ENCODE measurements around the gene TMEM35A.
"Not testable (repeated sequence)": the region's sequence is repeated elsewhere in the genome, so short reads cannot be mapped to it uniquely, and the experiment has no call there.

TMEM35A gene, protein sequence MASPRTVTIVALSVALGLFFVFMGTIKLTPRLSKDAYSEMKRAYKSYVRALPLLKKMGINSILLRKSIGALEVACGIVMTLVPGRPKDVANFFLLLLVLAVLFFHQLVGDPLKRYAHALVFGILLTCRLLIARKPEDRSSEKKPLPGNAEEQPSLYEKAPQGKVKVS

DNA sequence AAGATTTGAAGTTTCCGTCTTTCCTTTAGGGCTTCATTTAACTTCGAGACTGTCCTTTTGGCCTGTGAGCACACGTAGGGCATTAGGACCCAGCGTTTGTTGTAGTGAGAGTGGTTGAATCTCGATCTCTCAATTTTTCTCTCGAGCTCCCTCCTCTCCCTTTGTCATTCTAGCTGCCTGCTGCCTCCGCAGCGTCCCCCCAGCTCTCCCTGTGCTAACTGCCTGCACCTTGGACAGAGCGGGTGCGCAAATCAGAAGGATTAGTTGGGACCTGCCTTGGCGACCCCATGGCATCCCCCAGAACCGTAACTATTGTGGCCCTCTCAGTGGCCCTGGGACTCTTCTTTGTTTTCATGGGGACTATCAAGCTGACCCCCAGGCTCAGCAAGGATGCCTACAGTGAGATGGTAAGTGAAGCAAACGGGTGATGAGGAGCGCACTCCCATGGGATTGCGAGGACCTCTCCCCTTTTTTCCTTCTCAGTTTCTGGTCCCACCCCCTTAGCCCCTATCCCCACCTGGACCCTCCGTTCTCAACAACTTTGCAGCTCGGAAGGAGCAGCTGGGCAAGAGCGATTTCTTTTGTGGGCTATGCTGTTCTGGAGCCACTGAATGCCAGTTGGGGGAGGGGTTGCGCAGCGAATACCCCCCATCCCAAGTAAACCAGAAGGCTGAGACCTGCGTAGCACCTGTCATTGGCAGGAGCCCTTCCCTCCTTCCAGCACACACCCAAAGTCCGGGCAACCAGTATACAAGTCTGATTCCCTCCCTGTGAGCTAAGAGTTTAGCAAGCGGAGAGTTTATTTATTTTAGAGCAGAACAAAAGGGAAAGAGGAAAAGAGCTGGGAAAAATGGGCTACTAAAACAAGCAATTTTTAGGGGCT is at the start of gene TMEM35A:
TSS of gene TMEM35A (plus strand) at position 164 of the 883 bp plus-strand sequence. CDS start at position 288, 124 bp downstream.
- peak; percentile 19 for DNase-seq

DNA sequence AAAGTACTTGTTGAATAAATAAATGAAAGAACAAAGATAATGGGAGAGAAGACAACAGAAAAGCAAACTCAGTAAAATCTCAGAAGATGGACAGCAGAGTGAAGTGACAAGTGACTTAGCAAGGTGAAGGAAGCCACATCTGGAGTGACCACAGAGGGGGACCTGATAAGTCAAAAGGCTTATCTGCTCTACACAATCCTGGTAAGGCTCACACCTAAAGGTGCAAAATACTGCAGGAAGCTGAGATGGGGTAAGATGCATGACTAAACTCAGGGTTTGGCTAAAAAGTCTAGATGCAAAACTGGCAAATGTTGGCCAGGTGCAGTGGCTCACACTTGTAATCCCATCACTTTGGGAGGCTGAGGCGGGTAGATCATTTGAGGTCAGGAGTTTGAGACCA is 49.0 kb upstream of the TMEM35A start:
- no peak for DNase-seq

DNA sequence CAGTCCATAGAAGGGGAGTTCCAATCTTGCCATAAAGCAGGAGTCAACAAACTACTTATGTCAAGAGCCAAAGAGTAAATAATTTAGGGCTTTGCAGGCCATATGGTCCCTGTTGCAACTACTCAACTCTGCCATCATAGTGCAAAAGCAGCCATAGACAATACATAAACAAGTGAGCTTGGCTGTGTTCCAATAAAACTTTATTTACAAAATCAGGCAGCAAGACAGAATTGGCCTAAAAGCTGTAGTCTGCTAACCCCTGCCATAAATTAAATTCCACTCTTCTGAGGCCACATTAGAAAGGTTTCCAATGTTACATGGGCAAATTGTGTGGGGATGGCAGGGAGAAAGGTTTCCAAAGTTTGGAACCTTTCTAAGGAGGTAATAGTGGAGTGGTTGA is 41.4 kb upstream of the TMEM35A start:
- DNase-seq = no peak

DNA sequence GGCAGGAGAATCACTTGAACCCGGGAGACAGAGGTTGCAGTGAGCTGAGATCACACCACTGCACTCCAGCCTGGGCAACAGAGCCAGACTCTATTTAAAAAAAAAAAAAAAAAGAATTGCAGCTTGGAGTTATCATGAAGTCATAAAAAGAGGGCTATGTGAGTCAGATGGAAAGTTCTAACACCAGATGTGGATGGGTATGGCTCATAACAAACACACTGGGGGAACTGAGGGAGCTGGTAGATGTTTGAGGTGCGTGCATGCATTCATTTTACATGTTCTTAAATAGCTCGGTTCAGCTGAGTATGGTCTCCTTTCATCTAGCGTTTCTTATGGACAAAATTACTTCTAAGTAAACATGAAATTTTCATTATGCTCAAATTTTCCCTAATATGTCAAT is 38.5 kb upstream of the TMEM35A start:
- no peak for DNase-seq

DNA sequence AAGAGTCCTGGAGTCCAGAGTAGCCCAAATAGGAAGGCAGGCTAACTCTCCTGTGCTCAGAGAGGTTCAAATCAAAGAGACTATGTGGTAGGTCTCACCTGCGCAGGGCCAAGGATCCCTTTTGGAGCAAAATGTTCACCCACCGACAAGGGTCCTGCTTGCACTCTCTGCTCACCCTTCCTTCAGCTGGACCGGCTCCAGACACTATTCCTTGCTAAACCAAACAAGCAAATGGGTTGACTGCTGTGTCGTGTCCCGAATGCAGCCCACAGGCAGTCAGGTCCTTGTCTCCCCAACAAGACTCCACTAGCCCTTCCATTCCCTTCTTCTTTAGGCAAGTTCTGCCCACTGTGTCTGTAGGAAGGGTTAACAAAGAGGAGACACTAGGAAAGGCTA is 27.5 kb upstream of the TMEM35A start:
- no peak for DNase-seq

DNA sequence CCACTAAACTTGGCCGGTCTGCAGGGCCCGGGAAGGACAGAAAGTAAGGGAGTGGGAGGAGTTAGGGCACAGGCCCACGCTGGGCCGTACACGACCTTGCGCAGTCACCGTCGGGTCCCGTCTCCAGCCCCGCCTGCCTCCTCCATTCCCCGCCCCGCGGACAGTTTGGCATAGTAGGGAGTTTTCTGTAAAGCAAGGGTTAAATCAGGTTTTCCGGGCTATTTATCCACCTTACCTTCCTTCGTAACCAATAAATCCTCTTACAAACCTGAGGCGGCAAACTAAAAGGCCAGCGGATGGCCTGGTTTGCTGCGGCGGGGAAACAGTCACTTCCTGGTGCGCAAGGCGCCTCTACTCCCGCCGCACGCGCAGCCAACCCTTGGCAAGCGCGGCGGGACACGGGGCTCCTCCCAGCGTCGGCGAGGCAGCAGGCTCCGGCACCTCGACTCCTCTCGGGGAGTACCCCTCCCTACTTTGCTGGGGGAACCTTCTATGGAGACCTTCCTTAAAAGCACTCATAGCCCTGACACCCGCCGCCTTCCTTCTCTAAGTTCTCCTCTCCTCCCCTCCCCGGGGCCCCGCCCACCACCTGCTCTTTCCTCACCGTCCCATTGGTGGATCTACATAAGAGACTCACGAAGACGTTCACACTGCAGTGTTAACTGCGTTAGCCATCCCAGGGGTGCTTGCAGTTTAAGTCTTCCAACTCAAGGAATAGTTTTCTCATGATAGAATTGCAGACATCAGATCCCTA is 27.0 kb upstream of the TMEM35A start, which contains the start of gene TRMT2B:
TSS of gene TRMT2B (minus strand) at position 563 of the 754 bp plus-strand sequence. CDS start 9,822 bp downstream, outside the sequence.
- peak; percentile 81 for DNase-seq

DNA sequence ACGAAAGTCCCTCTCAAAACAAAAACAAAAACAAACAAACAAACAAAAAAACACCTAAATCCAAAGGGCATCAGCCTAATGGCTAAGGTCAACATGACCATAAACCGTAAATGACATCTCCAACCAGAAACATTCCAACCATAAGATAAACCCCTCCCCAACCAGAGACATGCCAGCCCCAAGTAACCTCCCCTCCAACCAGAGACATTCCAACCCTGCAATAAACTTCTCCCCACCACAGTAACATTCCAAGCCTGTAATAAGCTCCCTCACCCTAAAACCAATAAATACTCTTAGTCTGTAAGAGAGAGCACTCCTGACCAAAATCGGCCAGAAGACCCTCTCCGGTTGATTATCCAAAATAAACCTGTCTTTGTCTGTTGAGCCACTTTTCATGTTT is 22.1 kb upstream of the TMEM35A start:
- not testable (repeated sequence) for DNase-seq

DNA sequence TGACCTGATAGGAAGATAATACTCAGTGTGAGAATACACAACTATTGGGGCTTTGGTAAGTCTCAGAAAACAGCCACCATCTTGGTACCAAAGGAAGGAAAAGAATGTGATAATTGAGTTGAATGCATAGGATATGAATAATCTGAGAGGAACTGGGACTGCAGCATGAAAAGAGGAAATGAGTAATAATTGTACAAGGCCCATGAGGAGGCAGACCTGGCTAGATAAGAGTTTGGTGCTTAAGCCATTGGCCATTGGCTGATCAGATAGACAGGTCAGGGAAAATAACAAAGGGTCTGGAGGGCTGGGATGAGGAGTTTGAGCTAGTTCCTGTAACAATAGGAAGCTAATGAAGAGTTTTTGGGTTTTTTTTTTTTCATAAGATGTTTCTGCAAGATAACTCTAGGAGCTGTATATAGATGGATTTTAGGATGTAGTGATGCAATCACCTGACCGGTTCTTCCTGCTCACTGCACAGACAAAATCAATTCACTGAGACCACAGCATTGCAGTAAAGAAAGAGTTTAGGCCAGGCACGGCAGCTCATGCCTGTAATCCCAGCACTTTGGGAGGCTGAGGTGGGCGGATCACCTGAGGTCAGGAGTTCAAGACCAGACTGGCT is 21.5 kb upstream of the TMEM35A start:
- no peak for DNase-seq

DNA sequence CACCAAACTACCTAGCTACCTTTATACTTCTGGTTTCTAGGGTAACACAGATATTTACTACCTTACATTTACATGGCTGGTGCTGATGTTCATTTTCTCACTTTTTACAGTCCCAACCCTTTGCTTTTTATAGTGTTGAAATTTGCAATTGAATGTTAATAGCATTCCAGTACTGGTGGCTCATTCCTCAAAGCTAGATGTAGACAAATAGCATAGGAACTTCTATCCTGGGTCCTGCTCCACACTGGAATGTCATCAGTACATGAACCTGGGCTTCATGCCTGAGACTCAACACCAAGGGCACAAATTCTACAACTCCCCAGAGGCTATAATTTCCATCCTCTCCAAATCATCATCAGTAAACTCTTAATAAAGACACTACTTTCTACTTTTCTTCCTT is 16.5 kb upstream of the TMEM35A start:
- DNase-seq = no peak

DNA sequence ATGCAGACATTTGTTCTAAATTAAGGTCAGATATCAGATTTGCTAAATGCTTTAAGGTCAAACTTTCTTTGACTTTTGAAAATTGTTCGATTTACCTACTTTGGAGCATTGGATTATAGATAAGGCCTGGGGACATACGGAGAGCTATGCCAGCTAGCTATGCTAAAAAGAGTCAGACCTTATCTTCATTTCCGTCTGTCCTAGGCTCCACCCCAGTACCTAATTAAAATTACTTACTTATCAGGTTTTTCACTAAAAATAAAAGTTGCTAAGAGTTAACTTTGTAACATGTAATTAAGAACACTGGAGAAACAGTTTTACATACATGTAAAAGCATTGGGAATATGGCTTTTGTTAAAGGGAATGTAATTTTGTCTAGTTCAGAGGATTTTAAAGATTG is 7.1 kb upstream of the TMEM35A start:
- no peak for DNase-seq

DNA sequence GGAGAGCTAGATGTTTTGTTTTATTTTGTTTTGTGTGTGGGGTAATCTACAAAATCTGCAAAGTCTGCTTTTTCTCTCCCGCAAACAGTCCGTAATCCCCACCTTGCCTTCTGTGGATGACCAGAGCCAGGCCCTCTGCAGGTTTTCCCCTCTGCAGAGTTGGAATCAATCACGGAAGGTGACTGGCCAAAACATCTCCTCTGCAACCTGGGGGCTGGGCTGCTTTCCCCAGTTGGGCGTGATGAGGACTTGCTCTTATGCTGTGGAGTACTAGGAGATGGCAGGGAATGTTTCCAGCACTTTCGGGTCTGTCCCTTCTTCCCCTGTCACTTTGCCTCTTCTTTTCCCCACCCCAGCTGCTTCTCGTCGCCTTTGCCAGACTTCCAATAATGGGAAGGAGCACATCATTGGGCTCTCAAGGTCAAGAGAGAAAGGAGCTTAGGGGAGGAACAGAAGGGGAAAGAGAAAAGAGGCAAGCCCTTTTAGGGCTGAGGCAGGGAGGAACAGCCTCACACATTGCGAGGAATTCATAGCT is 1.1 kb downstream of the TMEM35A start:
- DNase-seq = no peak

DNA sequence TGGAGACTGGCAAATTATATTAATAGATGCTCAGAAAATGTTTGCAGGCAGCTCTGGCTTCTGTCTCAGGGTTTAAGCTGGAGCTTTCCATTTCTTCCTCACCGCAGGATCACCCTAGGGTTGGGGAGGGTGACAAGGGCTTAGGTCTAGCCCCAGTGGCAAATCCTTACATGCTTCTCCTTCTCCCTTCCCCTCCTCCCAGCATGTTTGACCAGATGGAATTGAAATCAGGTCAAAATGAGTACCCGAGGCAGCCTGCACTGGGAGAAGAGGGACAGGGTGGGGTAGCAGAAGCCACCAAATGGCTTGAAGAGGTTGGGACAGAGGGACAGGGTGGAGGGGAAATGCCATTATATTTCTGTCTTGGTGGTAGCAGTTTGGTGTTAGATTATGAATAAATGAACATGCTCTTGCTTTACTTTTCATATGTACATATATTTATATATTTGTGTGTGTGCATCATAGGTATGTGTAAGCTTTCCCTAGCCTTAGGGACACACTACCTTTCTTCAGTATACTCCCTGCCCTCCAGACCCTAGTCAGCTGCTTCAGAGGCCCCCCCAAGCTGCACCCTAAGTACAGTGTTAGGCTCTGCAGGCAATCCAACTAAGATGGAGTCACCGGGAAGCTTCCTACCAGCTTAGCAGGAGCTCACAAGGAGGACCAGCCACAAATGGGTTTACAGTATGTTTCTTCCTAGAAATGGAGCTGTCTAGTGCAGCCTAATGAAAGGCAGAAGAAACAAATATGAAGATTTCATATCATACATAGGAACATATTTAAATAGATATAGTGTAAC is 1.8 kb downstream of the TMEM35A start:
- no peak for DNase-seq

DNA sequence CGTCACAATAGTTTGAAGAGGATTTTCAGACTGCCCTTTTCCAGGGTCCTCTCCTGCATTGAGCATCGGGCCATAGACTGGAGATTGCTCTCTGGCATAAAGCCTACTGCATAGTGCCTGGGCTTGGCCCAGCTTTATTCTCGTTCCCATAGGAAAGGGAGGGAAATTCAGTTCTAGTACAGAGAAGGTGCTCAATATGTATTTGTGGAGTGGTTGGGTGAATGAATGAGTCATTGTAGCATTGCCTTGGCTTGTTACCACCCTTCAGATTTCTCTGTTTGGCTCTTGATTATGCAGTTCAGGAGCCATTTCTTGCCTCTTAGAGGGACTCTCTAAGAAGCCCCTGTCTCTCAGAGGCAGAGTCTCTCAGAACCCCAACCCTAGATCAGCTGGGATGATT is 2.6 kb downstream of the TMEM35A start:
- no peak for DNase-seq

DNA sequence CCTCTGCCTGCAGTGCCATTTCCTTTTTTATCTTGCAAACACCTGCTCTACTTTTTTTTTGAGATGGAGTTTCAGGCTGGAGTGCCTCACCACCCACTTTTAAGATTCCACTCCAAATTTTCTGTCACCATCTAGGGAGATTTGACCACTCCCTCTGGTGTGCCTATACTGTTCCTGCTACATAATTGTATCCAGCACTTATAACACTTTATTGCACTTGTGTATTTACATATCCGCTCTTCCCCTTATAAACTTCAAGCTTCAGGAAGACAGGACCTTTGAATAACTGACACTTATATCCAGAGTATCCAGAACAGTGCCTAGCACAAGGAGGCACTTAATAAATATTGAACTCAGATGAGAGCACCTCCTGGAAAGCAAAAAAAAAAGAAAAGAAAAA is 13.1 kb downstream of the TMEM35A start:
- DNase-seq = no peak

DNA sequence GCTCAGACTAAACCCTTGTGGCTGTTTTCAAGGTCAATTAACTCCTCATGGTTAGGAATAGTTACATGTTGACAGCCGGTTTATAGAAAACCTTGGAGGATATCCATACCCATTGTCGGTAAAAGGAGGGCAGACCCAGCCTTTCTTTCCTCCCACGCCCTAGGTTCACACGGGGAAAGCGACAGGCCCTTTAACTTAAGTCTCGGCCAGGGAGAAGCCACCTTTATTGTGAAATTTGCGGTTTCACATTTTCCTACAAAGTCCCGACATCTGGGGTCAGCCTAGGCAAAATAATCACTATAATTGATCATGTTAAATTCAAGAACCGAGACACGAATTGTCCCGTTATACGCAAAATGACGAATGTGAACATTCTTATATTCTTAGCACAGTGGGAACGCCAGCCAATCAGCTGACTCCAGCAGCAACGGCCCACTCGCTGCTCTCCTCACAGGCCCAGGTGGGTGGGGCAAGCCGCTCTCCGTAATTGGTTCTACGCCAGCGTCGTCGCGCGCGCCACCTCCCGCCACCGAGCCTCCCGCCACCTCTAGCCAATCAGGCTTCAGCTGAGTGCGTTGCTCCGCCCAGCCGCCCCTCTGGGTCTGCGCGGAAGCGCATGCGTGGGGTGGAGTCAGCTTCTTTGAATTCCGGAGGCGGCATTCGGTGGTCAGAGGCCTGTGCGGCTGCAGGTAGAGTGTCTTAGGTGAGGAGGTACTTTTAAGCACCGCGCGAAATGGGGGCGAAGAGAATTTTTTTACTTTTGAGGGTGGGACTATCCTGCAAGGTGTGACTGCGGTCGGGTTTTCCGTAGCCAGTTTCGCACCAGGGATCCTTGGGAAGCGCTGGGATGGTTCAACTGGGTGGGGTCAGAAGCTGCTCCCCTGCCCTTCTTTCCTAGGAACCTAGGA is 19.1 kb downstream of the TMEM35A start, which contains the start of gene CENPI:
TSS of gene CENPI (plus strand) at position 659 of the 908 bp plus-strand sequence. CDS start 2,867 bp downstream, outside the sequence.
- DNase-seq = peak; percentile 97

DNA sequence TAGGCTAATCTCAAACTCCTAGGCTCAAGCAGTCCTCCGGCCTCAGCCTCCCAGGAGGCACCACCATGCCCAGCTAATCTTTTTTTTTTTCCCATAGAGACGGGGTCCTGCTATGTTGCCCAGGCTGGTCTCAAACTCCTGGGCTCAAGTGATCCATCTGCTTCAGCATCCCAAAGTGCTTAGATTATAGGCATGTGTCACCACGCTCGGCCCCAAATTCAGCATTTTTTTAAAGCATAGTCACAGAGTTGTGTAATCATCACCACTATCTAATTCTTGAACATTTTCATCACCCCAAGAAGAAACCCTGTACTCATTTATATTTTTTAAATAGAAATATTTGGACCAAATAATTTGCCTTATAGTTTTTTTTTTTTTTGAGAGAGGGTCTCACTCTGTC is 29.6 kb downstream of the TMEM35A start:
- no peak for DNase-seq

DNA sequence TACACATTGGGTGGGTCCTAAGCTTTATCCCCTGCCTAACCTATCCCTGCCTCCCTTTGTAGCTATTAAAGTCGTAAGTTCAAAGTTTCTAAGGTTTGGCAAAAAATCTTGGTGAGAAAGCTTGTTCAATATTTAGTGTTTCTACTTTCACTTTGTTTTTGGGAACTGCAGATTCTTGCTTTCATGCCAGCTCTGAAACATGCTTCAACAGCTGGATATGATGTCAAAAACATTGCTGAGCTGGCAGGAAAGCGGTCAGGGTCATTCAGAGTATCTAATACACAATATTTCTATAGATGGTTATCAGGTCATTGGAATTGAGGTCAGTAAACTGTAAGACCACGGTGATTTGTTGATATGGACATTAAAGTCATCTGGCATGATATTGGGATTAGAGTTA is 39.0 kb downstream of the TMEM35A start:
- DNase-seq = no peak

DNA sequence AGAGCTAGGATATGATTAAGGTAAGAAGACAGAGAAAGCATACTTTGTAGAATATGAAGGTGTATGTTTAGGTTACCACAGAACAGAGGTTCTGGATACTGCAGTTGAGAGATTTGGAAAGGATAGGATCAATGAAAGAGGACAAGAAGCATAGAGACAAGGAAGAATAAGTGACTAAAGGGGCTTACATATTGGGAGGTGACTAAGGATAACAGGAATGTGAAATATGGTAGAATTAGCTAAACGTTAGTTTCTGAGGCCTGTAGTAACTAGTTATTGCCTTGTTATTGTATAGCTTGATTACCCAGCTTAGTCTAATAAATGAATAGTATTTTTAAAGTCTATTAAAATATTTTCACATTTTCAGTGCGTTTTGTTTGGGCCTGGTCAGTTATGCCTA is 57.6 kb downstream of the TMEM35A start:
- DNase-seq = no peak

All from femur (tissue), 1 donor.